Measurements from ENCODE around the gene AADAC.
"Not testable (repeated sequence)": the region's sequence is repeated elsewhere in the genome, so short reads cannot be mapped to it uniquely, and the experiment has no call there.

The AADAC gene

DNA sequence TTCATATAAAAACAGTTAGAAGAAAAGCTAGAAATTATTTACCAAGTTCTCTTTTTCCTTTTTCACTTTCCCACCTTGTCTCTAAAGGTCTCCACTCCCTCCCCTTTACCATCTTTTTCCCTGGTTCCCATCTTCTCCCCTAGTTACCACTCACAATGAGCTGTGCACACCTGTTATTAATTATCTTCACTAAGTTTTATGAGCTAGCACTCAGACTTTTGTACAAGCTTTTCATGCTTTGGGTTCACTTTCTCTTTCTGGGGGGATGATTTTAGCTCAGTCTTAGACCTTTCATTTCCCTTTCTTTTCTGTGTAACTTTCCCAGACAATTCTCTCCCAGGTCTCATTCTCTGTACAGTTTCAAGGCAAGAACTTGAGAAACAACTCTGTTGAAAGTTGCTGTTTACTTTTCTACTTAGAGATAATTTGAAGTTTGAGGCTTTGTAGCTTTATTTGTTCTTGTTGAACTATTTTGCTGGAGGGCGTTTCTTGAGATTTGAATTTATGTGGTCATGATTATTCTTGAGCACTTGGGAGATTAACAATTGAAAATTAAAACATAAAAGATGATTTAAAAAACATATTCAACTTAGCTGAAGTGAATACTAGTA is 24.0 kb upstream of the AADAC start:
- H3K27ac ChIP-seq: no peak overlapping the region
- TF ChIP-seq, protein P1, sequence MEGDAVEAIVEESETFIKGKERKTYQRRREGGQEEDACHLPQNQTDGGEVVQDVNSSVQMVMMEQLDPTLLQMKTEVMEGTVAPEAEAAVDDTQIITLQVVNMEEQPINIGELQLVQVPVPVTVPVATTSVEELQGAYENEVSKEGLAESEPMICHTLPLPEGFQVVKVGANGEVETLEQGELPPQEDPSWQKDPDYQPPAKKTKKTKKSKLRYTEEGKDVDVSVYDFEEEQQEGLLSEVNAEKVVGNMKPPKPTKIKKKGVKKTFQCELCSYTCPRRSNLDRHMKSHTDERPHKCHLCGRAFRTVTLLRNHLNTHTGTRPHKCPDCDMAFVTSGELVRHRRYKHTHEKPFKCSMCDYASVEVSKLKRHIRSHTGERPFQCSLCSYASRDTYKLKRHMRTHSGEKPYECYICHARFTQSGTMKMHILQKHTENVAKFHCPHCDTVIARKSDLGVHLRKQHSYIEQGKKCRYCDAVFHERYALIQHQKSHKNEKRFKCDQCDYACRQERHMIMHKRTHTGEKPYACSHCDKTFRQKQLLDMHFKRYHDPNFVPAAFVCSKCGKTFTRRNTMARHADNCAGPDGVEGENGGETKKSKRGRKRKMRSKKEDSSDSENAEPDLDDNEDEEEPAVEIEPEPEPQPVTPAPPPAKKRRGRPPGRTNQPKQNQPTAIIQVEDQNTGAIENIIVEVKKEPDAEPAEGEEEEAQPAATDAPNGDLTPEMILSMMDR (IDR thresholded peaks at IDR 0.05): no peak
- TF ChIP-seq ZFX (IDR thresholded peaks at IDR 0.05; ENCODE audit: borderline replicate concordance): no peak

DNA sequence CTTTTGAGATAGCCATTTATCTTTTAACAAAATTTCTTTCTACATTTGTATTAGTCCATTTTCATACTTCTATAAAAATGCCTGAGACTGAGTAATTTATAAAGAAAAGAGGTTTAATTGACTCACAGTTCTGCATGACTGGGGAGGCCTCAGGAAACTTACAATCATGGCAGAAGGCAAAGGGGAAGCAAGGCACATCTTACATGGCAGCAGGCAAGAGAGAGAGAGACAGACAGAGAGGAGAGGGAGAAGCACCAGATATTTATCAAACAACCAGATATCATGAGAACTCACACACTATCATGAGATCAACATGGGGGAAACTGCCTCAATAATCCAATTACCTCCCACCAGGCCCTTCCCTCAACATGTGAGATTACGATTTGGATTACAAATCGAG is 23.2 kb upstream of the AADAC start:
- H3K27ac ChIP-seq: not testable (repeated sequence)

DNA sequence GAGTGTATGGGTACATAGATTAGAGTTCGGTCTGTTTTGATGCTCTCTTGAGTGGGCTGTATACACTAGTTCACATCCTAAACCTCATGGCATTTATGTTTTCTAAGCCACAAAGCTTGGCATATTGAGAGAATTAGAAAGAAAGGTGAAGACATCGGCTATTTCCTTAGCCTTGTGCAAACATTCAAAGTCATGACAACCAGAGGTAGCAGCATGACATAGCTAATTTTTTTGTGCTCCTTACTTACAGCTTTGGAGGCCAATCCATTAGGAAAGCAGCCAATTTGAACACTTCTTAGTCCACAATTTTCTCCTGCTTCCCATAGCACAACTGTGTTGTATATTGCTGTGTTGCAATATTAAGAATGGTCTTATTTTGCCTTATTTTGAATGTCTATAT is 21.5 kb upstream of the AADAC start:
- TF ChIP-seq ZFX (IDR thresholded peaks at IDR 0.05; ENCODE audit: borderline replicate concordance): no peak
- TF ChIP-seq, protein P1 (IDR thresholded peaks at IDR 0.05): no peak
- no peak overlapping the region for H3K27ac ChIP-seq

DNA sequence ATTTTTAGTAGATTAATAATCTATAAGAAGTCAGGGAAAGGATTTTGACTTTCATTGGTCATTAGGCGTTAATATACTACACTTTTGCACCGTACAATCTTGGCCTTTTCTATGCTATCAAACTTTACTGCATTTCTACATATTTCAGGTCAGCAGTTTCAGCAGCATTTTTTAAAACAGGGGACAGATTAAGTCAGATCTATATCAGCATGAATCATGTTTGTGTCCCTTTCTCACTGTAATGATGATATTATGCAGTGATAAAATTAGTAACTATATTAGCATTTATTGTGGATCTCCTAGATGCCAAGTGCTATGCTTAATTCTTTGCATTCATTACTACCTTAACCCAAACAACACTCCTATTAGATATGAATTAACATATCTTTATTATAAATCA is 20.3 kb upstream of the AADAC start:
- H3K27ac ChIP-seq: no peak overlapping the region
- TF ChIP-seq, protein P1 (IDR thresholded peaks at IDR 0.05): no peak
- no peak for TF ChIP-seq ZFX (IDR thresholded peaks at IDR 0.05; ENCODE audit: borderline replicate concordance)

DNA sequence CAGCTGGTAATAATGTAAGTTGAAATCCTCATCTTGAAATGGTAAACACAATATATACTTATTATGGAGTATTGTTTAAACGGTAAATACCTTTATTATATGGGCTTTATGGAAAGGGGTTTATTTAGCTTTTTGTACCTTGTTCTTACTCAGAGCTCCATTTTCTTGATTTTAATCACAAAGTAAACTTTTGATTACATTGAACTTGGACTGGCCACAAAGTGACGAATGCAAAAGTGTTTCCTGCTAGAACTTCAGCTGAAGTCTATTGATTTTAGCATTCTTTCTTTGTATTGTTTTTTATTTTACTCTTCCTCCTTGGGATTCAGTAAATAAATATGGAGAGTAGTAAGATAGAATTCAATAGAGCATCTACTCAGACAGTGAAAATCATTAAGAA is 19.8 kb upstream of the AADAC start:
- TF ChIP-seq, protein P1 (IDR thresholded peaks at IDR 0.05): no peak
- no peak for TF ChIP-seq ZFX (IDR thresholded peaks at IDR 0.05; ENCODE audit: borderline replicate concordance)
- H3K27ac ChIP-seq: no peak overlapping the region

DNA sequence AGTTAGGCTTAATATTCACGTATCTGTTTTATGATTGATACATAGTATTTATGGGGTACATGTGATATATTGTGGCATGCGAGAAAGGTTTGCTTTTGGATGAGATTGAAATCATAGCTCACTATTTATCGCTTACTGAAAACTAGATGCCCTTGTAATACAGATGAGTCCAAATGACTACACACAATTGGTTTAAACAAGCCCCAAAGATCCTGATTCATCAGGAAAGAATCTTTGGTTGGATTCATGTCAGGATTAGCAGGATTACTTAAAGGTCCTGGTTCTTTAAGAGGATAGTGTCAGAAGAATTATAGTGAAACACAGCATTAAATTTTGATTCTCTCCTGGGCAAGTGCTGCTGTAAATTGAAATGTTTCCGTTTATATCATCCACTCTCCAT is 18.6 kb upstream of the AADAC start:
- TF ChIP-seq, protein P1 (IDR thresholded peaks at IDR 0.05): no peak
- TF ChIP-seq ZFX (IDR thresholded peaks at IDR 0.05; ENCODE audit: borderline replicate concordance): no peak
- H3K27ac ChIP-seq: no peak overlapping the region

DNA sequence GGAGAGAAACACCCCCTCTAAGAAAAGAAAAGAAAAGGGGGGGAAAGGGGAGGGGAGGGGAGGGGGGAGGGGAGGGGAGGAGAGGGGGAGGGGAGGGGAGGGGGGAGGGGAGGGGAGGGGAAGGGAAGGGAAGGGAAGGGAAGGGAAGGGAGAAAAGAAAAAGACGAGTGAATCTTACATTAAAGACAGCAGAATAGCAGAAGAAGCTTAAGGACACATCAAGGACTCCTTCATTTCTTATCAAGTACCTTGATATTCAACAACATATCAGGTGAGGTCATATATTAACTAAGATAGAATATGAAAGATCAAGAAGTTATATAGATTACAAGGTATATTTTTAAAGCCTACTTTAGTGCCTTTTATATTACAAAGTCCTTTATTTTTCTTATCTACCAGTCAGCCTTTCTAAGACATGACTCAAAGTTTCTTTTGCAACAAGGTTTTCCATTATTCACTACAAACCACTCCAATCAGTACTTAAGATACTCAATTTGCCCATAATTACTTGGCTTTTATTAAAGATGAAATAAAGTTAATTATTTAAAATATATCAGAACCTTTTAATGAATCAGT is 17.7 kb upstream of the AADAC start:
- TF ChIP-seq, protein P1 (IDR thresholded peaks at IDR 0.05): no peak
- TF ChIP-seq ZFX (IDR thresholded peaks at IDR 0.05; ENCODE audit: borderline replicate concordance): no peak
- H3K27ac ChIP-seq: no peak overlapping the region

DNA sequence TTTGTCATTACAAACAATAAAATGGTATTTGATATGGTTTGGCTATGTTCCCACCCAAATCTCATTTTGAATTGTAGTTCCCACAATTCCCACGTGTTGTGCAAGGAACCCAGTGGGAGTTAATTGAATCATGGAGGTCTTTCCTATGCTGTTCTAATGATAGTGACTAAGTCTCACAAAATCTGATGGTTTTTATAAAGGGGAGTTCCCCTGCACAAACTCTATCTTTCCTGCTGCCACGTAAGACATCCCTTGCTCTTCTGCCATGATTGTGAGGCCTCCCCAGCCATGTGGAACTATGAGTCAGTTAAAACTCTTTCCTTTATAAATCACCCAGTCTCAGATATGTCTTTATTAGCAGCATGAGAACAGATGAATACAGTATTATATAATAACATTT is 15.4 kb upstream of the AADAC start:
- H3K27ac ChIP-seq: no peak overlapping the region
- TF ChIP-seq, protein P1 (IDR thresholded peaks at IDR 0.05): no peak
- no peak for TF ChIP-seq ZFX (IDR thresholded peaks at IDR 0.05; ENCODE audit: borderline replicate concordance)
